IMR-90 (cell line): ENCODE data around the gene DHRS12. TPM values are rescaled to one million over a fixed set of nuclear protein-coding genes. Genes with fewer than 3 reads are reported as not detected.

Experiments used
- ATAC-seq: fragments of 200-7000 bp; cut with Tn5 transposase; 2 replicates; pipeline ENCODE4 v1.9.1; 2020; ENCODE audit warnings: low read depth, mild to moderate bottlenecking, moderate library complexity
- BruUV-seq: library from RNA; stranded (reverse); fragments of 400-500 nt; replicated peaks from 2 replicates; lab custom pipeline; 2021; lab: Mats Ljungman, UMichigan
- CTCF ChIA-PET: fragments of 300-600 bp; formaldehyde crosslinking; extraction: SDS; loops from one replicate; lab custom pipeline; 2021; ENCODE audit warnings: antibody characterized with exemption; lab: Yijun Ruan, JAX
- POLR2A ChIA-PET: fragments of 300-600 bp; sonication (Branson Sonifier 250); formaldehyde crosslinking; loops from one replicate; lab custom pipeline; 2022; ENCODE audit warnings: antibody characterized with exemption; ENCODE audit not compliant: unreplicated experiment; lab: Charles Lee
- DNase-seq: peaks from one replicate; pipeline ENCODE4 v3.0.0; 2013
- H2AFZ ChIP-seq: replicated peaks from 2 replicates; pipeline ENCODE3; 2013; ENCODE audit warnings: low read length, mild to moderate bottlenecking; ENCODE audit not compliant: poor library complexity
- H2AK5ac ChIP-seq: 2 replicates; pipeline ENCODE4 v1.6.1; 2013; ENCODE audit warnings: low read depth, low read length, inconsistent platforms
- H2AK9ac ChIP-seq: replicated peaks from 2 replicates; pipeline ENCODE3; 2013; ENCODE audit warnings: mild to moderate bottlenecking, low read depth, low read length, moderate library complexity; ENCODE audit not compliant: poor library complexity
- H2BK120ac ChIP-seq: 2 replicates; pipeline ENCODE4 v1.6.1; 2013; ENCODE audit warnings: low read depth, low read length, inconsistent platforms
- H2BK15ac ChIP-seq: 3 replicates; pipeline ENCODE4 v1.6.1; 2013; ENCODE audit warnings: low read depth, low read length, inconsistent platforms
- H2BK20ac ChIP-seq: 2 replicates; pipeline ENCODE4 v1.6.1; 2013; ENCODE audit warnings: low read depth, mild to moderate bottlenecking, inconsistent platforms, low read length, moderate library complexity
- H2BK5ac ChIP-seq: 2 replicates; pipeline ENCODE4 v1.6.1; 2013; ENCODE audit warnings: mild to moderate bottlenecking, low read depth, low read length, inconsistent platforms; ENCODE audit not compliant: poor library complexity, severe bottlenecking
- H3K14ac ChIP-seq: replicated peaks from 2 replicates; pipeline ENCODE4 v1.6.1; 2013; ENCODE audit warnings: low read depth, low read length, inconsistent platforms
- H3K18ac ChIP-seq: 2 replicates; pipeline ENCODE4 v1.6.1; 2013; ENCODE audit warnings: low read depth, low read length, control low read depth
- H3K23ac ChIP-seq: 2 replicates; pipeline ENCODE4 v1.6.1; 2013; ENCODE audit warnings: low read depth, low read length, inconsistent platforms
- H3K27ac ChIP-seq: 2 replicates; pipeline ENCODE4 v1.5.1; 2013; ENCODE audit warnings: mild to moderate bottlenecking, control low read depth, low read length; ENCODE audit not compliant: insufficient read depth
- H3K27me3 ChIP-seq: 2 replicates; pipeline ENCODE4 v1.6.1; 2013; ENCODE audit warnings: low read length; ENCODE audit not compliant: control insufficient read depth, insufficient read depth
- H3K36me3 ChIP-seq: 2 replicates; pipeline ENCODE4 v1.6.1; 2013; ENCODE audit warnings: low read length, mixed read lengths; ENCODE audit not compliant: control insufficient read depth, insufficient read depth
- H3K4ac ChIP-seq: 2 replicates; pipeline ENCODE4 v1.6.1; 2013; ENCODE audit warnings: low read depth, low read length, inconsistent platforms
- H3K4me1 ChIP-seq: 2 replicates; pipeline ENCODE4 v1.6.1; 2013; ENCODE audit warnings: low read length, mixed read lengths; ENCODE audit not compliant: control insufficient read depth, insufficient read depth
- H3K4me2 ChIP-seq: 2 replicates; pipeline ENCODE4 v1.6.1; 2013; ENCODE audit warnings: low read depth, mild to moderate bottlenecking, control low read depth, low read length, moderate library complexity
- H3K4me3 ChIP-seq: 2 replicates; pipeline ENCODE4 v1.5.1; 2013; ENCODE audit warnings: low read depth, mild to moderate bottlenecking, control low read depth, low read length, moderate library complexity; ENCODE audit not compliant: insufficient read depth
- H3K56ac ChIP-seq: 2 replicates; pipeline ENCODE4 v1.6.1; 2013; ENCODE audit warnings: low read length, inconsistent platforms; ENCODE audit not compliant: insufficient read depth; ENCODE audit errors: extremely low read depth
- H3K79me1 ChIP-seq, 2 experiments: 2 replicates each; pipeline ENCODE4 v1.6.1; 2013; ENCODE audit warnings: low read length in 2 of 2, inconsistent platforms in 1 of 2, low read depth in 1 of 2
- H3K9ac ChIP-seq: 2 replicates; pipeline ENCODE4 v1.6.1; 2013; ENCODE audit warnings: low read depth, low read length, control low read depth
- H3K9me1 ChIP-seq: 2 replicates; pipeline ENCODE4 v1.6.1; 2013; ENCODE audit warnings: low read length, inconsistent platforms; ENCODE audit not compliant: insufficient read depth
- H3K9me3 ChIP-seq: 2 replicates; pipeline ENCODE4 v1.6.1; 2013; ENCODE audit warnings: low read length; ENCODE audit not compliant: control insufficient read depth, insufficient read depth
- H4K20me1 ChIP-seq: 2 replicates; pipeline ENCODE4 v1.6.1; 2013; ENCODE audit warnings: low read length, inconsistent platforms; ENCODE audit not compliant: insufficient read depth
- H4K5ac ChIP-seq: 2 replicates; pipeline ENCODE4 v1.6.1; 2013; ENCODE audit warnings: mild to moderate bottlenecking, low read depth, low read length, control low read depth
- H4K8ac ChIP-seq, 2 experiments: 2 replicates each; pipeline ENCODE4 v1.6.1; 2013; ENCODE audit warnings: low read depth in 2 of 2, low read length in 2 of 2, control low read depth in 1 of 2, inconsistent platforms in 1 of 2
- H4K91ac ChIP-seq: 2 replicates; pipeline ENCODE4 v1.6.1; 2013; ENCODE audit warnings: low read depth, low read length, inconsistent platforms; ENCODE audit not compliant: insufficient read depth
- BHLHE40 ChIP-seq: fragments of 150-350 bp; IDR thresholded peaks from 2 replicates; pipeline ENCODE4 v1.6.1; 2016; ENCODE audit warnings: mild to moderate bottlenecking, low read depth, low read length
- CEBPB ChIP-seq: IDR thresholded peaks from 2 replicates; pipeline ENCODE4 v1.6.1; 2012; ENCODE audit warnings: low read depth, low read length, improper control_type of control experiment
- CHD1 ChIP-seq: IDR thresholded peaks from 2 replicates; pipeline ENCODE4 v1.6.1; 2012; ENCODE audit warnings: low read depth, low read length, improper control_type of control experiment
- CTCF ChIP-seq: conservative IDR thresholded peaks from 2 replicates; pipeline ENCODE4 v1.5.1; 2012; ENCODE audit warnings: mild to moderate bottlenecking, low read depth, low read length, improper control_type of control experiment
- ELK1 ChIP-seq: fragments of 150-350 bp; IDR thresholded peaks from 2 replicates; pipeline ENCODE4 v1.6.1; 2016; ENCODE audit warnings: low read depth, mild to moderate bottlenecking, low read length, moderate library complexity, borderline replicate concordance
- FOS ChIP-seq: fragments of 150-350 bp; IDR thresholded peaks from 2 replicates; pipeline ENCODE4 v1.6.1; 2016; ENCODE audit warnings: low read depth, low read length
- MAFK ChIP-seq: IDR thresholded peaks from 2 replicates; pipeline ENCODE4 v1.6.1; 2012; ENCODE audit warnings: low read depth, low read length, improper control_type of control experiment
- MAZ ChIP-seq: IDR thresholded peaks from 2 replicates; pipeline ENCODE4 v1.6.1; 2012; ENCODE audit warnings: low read depth, mild to moderate bottlenecking, low read length, improper control_type of control experiment, moderate library complexity, borderline replicate concordance
- MXI1 ChIP-seq: IDR thresholded peaks from 2 replicates; pipeline ENCODE4 v1.6.1; 2012; ENCODE audit warnings: low read depth, mild to moderate bottlenecking, low read length, moderate library complexity, borderline replicate concordance
- NFE2L2 ChIP-seq: fragments of 150-350 bp; IDR thresholded peaks from 2 replicates; pipeline ENCODE4 v1.6.1; 2016; ENCODE audit warnings: low read depth, mild to moderate bottlenecking, low read length
- POLR2A ChIP-seq: IDR thresholded peaks from 2 replicates; pipeline ENCODE4 v1.6.1; 2012; ENCODE audit warnings: mild to moderate bottlenecking, low read depth, low read length
- RAD21 ChIP-seq: IDR thresholded peaks from 2 replicates; pipeline ENCODE4 v1.6.1; 2012; ENCODE audit warnings: low read length, improper control_type of control experiment
- RCOR1 ChIP-seq: IDR thresholded peaks from 2 replicates; pipeline ENCODE4 v1.6.1; 2012; ENCODE audit warnings: mild to moderate bottlenecking, low read length, improper control_type of control experiment; ENCODE audit not compliant: insufficient replicate concordance
- RFX5 ChIP-seq: IDR thresholded peaks from 2 replicates; pipeline ENCODE4 v1.8.0; 2012; ENCODE audit warnings: low read depth, mild to moderate bottlenecking, low read length, moderate library complexity
- whole genome bisulfite sequencing, 2 experiments: methylation state at CpG; one replicate each; pipeline versions ENCODE4 v1.1.5 to v1.1.7; 2013; ENCODE audit warnings: missing lambda C conversion rate in 2 of 2; ENCODE audit not compliant: insufficient read length in 1 of 2; ENCODE audit errors: extremely low coverage in 2 of 2; 5-methylcytosine and 5-hydroxymethylcytosine counted together
- dilution Hi-C: fragments of 300-500 bp; cut with HindIII; formaldehyde crosslinking; loops from one replicate; pipeline ENCODE4 v1.14.3; 2018; ENCODE audit warnings: low sequenced_read_pairs; ENCODE audit not compliant: unreplicated experiment
- in situ Hi-C: fragments of 300-500 bp; cut with MboI; formaldehyde crosslinking; loops from 3 replicates; pipeline ENCODE4 v1.14.3; 2019; ENCODE audit warnings: low sequenced_read_pairs, inconsistent platforms, mixed read lengths
- intact Hi-C: fragments of 100-400 bp; cut with micrococcal nuclease; formaldehyde crosslinking; loops from 2 replicates; pipeline ENCODE4 v1.10.0; 2022
- polyA plus RNA-seq, 3 experiments: library from polyadenylated mRNA; depleted of rRNA; stranded (reverse); fragments of >200 nt; gene quantifications; 2 replicates each; pipeline ENCODE4 v1.2.3, GENCODE V29; 2012; ENCODE audit warnings: low replicate concordance in 1 of 3
- total RNA-seq: library from RNA; depleted of rRNA; stranded (reverse); fragments of >200 nt; gene quantifications from 2 replicates; pipeline ENCODE4 v1.2.3, GENCODE V29; 2012

DHRS12 gene
- total and polyA plus RNA-seq, 2 of the 4 experiments (the other 2 are of a cell fraction): 1.3 to 1.6 TPM

GRCh38 chr13:51802631-51803418, 1.1 kb downstream of the DHRS12 start (continued):
- no peak for TF ChIP-seq CTCF

- Histone ChIP-seq H3K9me3 (no peaks in the 10 kb centered on the region), H3K4me3 (no peak overlapping the region), H3K4me2 (no peak overlapping the region), H3K14ac (no peak overlapping the region), H4K8ac (no peak overlapping the region), H2BK120ac (no peak overlapping the region), H3K36me3 (no peaks in the 10 kb centered on the region), H3K79me1 (peaks cover 0 to 9% of the 10 kb centered on the region in 2 experiments; a peak in 1 of 4 replicates), H3K27ac (no peak overlapping the region), H2AFZ (no peak overlapping the region), H4K5ac (no peak overlapping the region), H3K23ac (no peak overlapping the region), H2AK5ac (peak overlapping the region; percentile 69), H2BK20ac (no peak overlapping the region), H3K9ac (no peak overlapping the region), H2BK5ac (no peak overlapping the region), H3K18ac (no peak overlapping the region), H2BK15ac (no peak overlapping the region), H4K91ac (0 out of 2 replicates have a peak overlapping the region, but pooled peaks have one; percentile 7), H3K56ac (no peak overlapping the region), H3K4ac (no peak overlapping the region; the same call in 1 of the 2 replicates), H2AK9ac (peak overlapping the region; percentile 19), H3K4me1 (peaks cover 4% of the 10 kb centered on the region), H3K9me1 (peaks cover 4% of the 10 kb centered on the region; the same call in 1 of the 2 replicates), H3K27me3 (no peaks in the 10 kb centered on the region), H4K20me1 (no peaks in the 10 kb centered on the region)
- ATAC-seq (no peak), DNase-seq (no peak)
- no TSS peak for BruUV-seq
- intact Hi-C loops: loop anchor here (5.0 to 10.0 kb wide), 2 partner anchors 349 to 577 kb away; partner anchors contain the start of genes FAM124A and INTS6
- no CpG with 5 or more reads among the region's 7 CpGs for WGBS, 2 experiments
- ChIA-PET POLR2A (no interaction called here), CTCF (no interaction called here)
- in situ Hi-C loops: no loop called here
- dilution Hi-C loops: no loop called here
- no peak for TF ChIP-seq BHLHE40
- TF ChIP-seq POLR2A: no peak
- TF ChIP-seq RAD21: no peak
- no peak for TF ChIP-seq MAFK
- TF ChIP-seq MAZ: no peak
- TF ChIP-seq NFE2L2: no peak
- TF ChIP-seq RCOR1: no peak
- TF ChIP-seq FOS: no peak
- no peak for TF ChIP-seq CHD1
- TF ChIP-seq MXI1: no peak
- no peak for TF ChIP-seq RFX5
- TF ChIP-seq ELK1: no peak
- TF ChIP-seq CEBPB: no peak
Observed at GRCh38 chr13:51801631-51802099, 2.3 kb downstream of the DHRS12 start.
